Measurements from ENCODE around the gene RAB20. TPM values are rescaled to one million over a fixed set of nuclear protein-coding genes. Genes with fewer than 3 reads are reported as not detected.
"Not testable (repeated sequence)": the region's sequence is repeated elsewhere in the genome, so short reads cannot be mapped to it uniquely, and the experiment has no call there.

The RAB20 gene
- total RNA-seq, 2 donors from 2014 or later, result 32.1 to 38.0 TPM

DNA sequence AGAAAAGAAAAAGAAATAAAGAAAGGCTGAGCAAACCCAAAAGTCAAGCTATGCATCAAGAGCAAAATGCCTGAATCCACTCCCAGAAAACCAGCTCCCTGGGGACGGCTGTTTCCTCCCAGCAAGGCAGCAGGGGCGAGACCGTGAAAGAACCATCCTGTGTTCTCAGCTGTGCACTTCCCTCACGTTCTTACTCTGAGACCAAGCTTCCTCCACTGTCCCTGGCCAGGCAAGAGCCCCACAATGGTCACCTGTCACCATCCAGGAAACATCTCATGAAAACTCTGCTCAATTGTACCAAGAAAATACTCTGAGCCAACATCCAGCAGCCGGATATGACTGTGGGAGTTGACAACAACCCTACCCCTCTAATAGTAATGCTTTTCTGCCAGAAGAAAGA lies 22.9 kb downstream of the RAB20 start:
- DNase-seq, result no peak
- H3K27ac ChIP-seq, result peak overlapping the region; percentile 32
- no peaks in the 10 kb centered on the region for H3K36me3 ChIP-seq
- no peaks in the 10 kb centered on the region for H3K27me3 ChIP-seq
- TF ChIP-seq, protein P1, sequence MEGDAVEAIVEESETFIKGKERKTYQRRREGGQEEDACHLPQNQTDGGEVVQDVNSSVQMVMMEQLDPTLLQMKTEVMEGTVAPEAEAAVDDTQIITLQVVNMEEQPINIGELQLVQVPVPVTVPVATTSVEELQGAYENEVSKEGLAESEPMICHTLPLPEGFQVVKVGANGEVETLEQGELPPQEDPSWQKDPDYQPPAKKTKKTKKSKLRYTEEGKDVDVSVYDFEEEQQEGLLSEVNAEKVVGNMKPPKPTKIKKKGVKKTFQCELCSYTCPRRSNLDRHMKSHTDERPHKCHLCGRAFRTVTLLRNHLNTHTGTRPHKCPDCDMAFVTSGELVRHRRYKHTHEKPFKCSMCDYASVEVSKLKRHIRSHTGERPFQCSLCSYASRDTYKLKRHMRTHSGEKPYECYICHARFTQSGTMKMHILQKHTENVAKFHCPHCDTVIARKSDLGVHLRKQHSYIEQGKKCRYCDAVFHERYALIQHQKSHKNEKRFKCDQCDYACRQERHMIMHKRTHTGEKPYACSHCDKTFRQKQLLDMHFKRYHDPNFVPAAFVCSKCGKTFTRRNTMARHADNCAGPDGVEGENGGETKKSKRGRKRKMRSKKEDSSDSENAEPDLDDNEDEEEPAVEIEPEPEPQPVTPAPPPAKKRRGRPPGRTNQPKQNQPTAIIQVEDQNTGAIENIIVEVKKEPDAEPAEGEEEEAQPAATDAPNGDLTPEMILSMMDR (IDR thresholded peaks at IDR 0.05), result no peak
- H3K4me1 ChIP-seq, result peaks cover 23% of the 10 kb centered on the region
- intact Hi-C loops (cut with DNase I), result no loop called here
- no peak overlapping the region for H3K4me3 ChIP-seq
- no peaks in the 10 kb centered on the region for H3K9me3 ChIP-seq
- no peak overlapping the region for H3K9ac ChIP-seq (ENCODE audit: low read depth in 2 of 2, low read length in 2 of 2)

DNA sequence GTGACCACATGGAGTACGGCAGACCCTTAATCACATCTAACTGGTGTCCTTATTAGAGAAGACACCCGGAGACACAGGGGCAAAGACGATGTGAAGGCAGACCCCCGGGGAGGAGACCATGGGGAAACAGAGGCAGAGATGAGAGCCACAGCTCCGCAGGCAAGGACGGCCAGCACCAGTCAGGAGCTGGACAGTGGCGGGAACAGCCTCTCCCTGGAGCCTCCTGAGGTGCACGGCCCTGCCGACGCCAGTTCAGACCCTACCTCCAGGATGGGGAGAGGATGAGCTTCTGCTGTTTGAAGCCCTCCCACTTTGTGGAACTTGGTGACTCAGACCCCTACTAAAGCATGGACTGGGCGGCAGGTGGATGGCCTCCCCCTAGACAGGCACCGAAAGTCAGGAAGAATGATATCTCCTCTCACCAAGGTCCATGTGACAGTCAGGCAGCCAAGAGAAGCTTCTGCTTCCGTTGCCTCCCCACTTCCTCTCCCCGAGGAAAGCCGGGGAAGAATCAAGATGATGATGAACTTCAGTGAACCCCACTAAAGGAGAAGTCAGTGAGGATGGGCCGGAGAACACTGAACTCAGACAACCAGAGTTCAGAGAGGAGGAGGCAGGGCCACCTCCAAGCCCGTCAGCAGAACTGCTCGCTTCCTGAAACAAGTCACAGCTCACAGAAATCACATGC lies 25.4 kb downstream of the RAB20 start:
- H3K27ac ChIP-seq, result peak overlapping the region; percentile 9
- intact Hi-C loops (cut with DNase I), result no loop called here
- no peak for DNase-seq

DNA sequence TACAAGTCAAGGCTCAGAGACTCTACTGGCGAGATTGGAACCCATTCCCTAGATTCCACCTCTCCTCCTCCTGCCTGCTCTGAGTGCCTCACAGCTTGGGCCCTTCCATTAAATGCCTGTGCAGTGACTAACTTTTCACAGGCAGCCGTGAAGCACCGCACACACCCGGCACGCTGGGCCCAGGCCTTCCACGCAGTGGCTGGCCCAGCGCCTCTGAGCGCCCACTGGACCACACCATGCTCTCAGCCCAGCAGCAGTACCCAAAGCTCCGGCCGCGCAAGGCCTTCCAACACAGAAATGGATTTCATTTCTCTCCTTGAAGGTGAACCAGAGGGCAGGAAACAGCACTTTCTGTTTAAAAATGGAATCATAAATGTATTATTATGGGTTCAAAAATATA lies 26.0 kb downstream of the RAB20 start:
- TF ChIP-seq, protein P1 (IDR thresholded peaks at IDR 0.05), result no peak
- peaks cover 8% of the 10 kb centered on the region for H3K4me1 ChIP-seq
- H3K9me3 ChIP-seq, result no peaks in the 10 kb centered on the region
- peak overlapping the region; percentile 9 for H3K27ac ChIP-seq
- H3K27me3 ChIP-seq, result no peaks in the 10 kb centered on the region
- H3K4me3 ChIP-seq, result no peak overlapping the region
- H3K36me3 ChIP-seq, result no peaks in the 10 kb centered on the region
- H3K9ac ChIP-seq (ENCODE audit: low read depth in 2 of 2, low read length in 2 of 2), result no peak overlapping the region
- DNase-seq, result no peak
- intact Hi-C loops (cut with DNase I), result no loop called here

More for the DNA sequence above, 25.4 kb downstream of the RAB20 start:
- H3K9ac ChIP-seq (ENCODE audit: low read depth in 2 of 2, low read length in 2 of 2), result no peak overlapping the region
- H3K4me1 ChIP-seq, result peaks cover 13% of the 10 kb centered on the region
- H3K36me3 ChIP-seq, result no peaks in the 10 kb centered on the region
- no peaks in the 10 kb centered on the region for H3K9me3 ChIP-seq
- no peak overlapping the region for H3K4me3 ChIP-seq
- H3K27me3 ChIP-seq, result no peaks in the 10 kb centered on the region
- TF ChIP-seq, protein P1 (IDR thresholded peaks at IDR 0.05), result no peak

DNA sequence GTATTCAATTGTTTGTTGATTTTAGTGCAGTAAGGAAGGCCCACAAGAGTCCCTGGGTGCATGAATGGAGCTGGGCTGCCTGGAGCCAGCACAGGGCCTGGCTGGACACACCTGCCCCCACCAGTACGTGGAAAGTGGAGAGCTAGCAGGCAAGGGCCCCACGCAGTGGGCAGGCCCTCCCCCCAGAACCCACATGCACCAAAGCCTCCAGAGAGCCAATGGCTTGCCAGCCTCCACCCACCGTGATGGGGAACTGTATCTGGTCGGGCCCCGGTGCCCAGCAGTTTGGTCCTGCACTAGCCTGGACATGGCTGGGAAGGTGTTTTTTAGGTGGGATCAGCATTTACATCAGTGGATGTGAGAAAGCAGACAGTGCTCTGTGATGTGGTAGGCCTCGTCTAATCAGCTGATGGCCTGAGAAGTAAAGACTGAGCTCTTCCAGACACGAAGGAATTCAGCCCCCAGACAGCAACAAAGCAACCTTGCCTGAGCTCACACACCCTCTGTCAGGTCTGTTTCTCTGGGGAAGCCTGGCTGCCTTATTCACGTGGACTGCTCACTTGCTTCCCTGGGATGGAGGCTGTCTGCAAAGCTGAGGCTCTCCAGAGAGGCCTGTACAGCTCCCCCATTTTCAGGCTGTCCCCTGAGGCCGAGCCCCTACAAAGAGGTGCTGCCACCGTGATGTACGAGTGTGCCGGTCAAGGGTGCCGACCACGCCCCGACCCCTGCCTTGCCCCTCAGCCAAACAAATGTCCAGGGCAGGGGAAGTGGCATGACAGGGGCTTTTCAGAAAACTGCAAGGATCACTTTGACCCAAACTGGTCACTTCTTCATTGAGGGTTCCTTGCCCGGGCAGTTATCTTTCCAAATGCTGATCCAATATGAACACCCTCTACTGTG lies 27.5 kb downstream of the RAB20 start:
- DNase-seq, result no peak
- H3K36me3 ChIP-seq, result no peaks in the 10 kb centered on the region
- H3K4me3 ChIP-seq, result no peak overlapping the region
- intact Hi-C loops (cut with DNase I), result no loop called here
- no peaks in the 10 kb centered on the region for H3K9me3 ChIP-seq
- peaks cover 8% of the 10 kb centered on the region for H3K4me1 ChIP-seq
- no peaks in the 10 kb centered on the region for H3K27me3 ChIP-seq
- TF ChIP-seq, protein P1 (IDR thresholded peaks at IDR 0.05), result no peak
- no peak overlapping the region for H3K27ac ChIP-seq
- no peak overlapping the region for H3K9ac ChIP-seq (ENCODE audit: low read depth in 2 of 2, low read length in 2 of 2)

DNA sequence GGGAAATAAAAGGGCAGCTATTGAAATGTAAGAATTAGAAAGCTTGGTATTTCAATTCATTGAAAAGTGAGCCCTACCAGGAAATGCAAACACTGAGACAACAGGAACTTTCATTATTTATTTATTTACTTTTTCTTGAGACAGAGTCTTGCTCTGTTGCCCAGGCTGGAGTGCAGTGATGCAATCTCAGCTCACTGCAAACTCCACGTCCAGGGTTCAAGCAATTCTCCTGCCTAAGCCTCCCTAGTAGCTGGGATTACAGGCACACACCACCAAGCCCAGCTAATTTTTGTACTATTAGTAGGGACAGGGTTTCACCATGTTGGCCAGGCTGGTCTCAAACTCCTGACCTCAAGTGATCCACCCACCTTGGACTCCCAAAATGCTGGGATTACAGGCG lies 29.3 kb downstream of the RAB20 start:
- H3K36me3 ChIP-seq; DNase-seq; H3K4me3 ChIP-seq; H3K4me1 ChIP-seq; H3K9ac ChIP-seq (ENCODE audit: low read depth in 2 of 2, low read length in 2 of 2); H3K9me3 ChIP-seq; intact Hi-C loops (cut with DNase I); H3K27me3 ChIP-seq: not testable (repeated sequence)
- peak overlapping the region; percentile 27 for H3K27ac ChIP-seq

Measured in colonic mucosa (tissue), 4 donors.